GM12878 (cell line): ENCODE results near the gene ROM1. TPM values are rescaled to one million over a fixed set of nuclear protein-coding genes. Genes with fewer than 3 reads are reported as not detected.

Experiments
- EZH2 ChIP-seq: IDR thresholded peaks from 2 replicates; pipeline ENCODE4 v1.6.1; 2012; ENCODE audit warnings: low read depth, mild to moderate bottlenecking, control low read depth, inconsistent platforms, low read length, borderline replicate concordance; ENCODE audit not compliant: control insufficient read depth
- FOS ChIP-seq: IDR thresholded peaks from 3 replicates; pipeline ENCODE4 v1.6.1; 2011; ENCODE audit warnings: borderline replicate concordance; ENCODE audit not compliant: insufficient read length; ENCODE audit errors: extremely low read depth
- HSF1 ChIP-seq: fragments of 150-350 bp; IDR thresholded peaks from 2 replicates; pipeline ENCODE4 v1.6.1; 2014; ENCODE audit warnings: mild to moderate bottlenecking, low read depth, low read length
- SMARCA5 ChIP-seq: fragments of 450-650 bp; IDR thresholded peaks from 2 replicates; pipeline ENCODE4 v1.6.1; 2017; ENCODE audit warnings: mild to moderate bottlenecking
- ZBTB40 ChIP-seq: fragments of 450-650 bp; IDR thresholded peaks from 2 replicates; pipeline ENCODE4 v1.6.1; 2016; ENCODE audit warnings: mild to moderate bottlenecking, moderate library complexity, borderline replicate concordance
- polyA plus RNA-seq, 11 experiments: library from polyadenylated mRNA; depleted of rRNA in 4 of 11; unstranded in 6 of 11; stranded (reverse) in 5 of 11; fragments of >200 nt; fragmentation: Nextera tagmentation in 4 of 11; fragmentation: Illumina TruSeq in 1 of 11; extraction: Ambion mirVana in 4 of 11; extraction: Trizol in 1 of 11; gene quantifications; 1 replicate in 1 of 11; 2 replicates in 10 of 11; pipeline versions ENCODE4 v1.2.1 to v1.2.3, GENCODE V29; 2011 to 2016; ENCODE audit warnings: inconsistent platforms in 2 of 11, missing spikeins in 2 of 11, low read depth in 1 of 11
- total RNA-seq, 4 experiments: library from RNA; depleted of rRNA in 3 of 4; stranded (reverse); fragments of >200 nt in 3 of 4; fragmentation: Illumina TruSeq in 1 of 4; extraction: Trizol in 1 of 4; gene quantifications; 2 replicates each; pipeline versions ENCODE4 v1.2.1 to v1.2.3, GENCODE V29; 2013 to 2021

Gene ROM1
- total and polyA plus RNA-seq, 10 of the 15 experiments (the other 5 are each of a cell fraction or from before 2014, with no cell fraction given) = 0.42 to 3.0 (median 1.1) TPM

DNA sequence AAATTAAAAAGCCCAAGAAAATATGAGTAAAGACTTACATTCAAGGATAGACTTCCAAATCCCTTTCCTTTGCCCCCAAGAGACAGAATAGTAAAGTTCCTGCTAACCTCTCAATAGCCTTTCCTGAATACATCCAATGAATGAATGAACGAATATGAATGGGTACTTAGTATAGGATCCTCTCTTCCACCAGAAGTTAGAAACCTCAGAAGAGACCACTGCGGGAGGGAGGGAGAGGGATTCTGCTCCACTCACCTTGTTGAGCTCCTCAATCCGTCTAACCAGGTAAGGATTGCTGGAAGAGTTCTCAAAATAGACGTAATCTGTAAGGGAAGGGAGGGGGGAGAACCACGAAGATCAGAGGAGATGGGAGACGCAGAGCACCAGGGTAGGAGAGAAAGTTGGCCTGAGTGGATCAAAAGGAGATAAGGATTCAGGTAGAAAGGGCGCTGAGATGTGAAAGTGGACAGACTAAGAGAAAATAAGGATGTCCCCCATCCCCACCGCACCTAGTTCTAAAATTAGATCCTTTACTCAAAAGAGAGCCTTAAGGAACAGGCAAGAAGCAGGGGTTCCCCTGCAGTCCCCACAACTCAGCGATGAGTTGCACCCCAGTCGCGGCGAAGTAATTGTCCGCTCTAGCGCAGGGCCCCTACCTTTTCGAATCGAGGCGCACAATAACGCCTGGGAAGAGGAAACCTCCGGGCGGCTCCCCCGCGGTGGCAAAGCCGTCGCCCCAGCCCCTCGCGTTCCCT is 12.5 kb upstream of the ROM1 start (continued):
- TF ChIP-seq ZBTB40 (no peak), HSF1 (no peak), SMARCA5 (no peak), FOS (no peak), EZH2 (no peak)
